PC-9 (cell line): ENCODE results near the gene CNTNAP2.

Source experiments
- CTCF ChIP-seq: fragments of 200-600 bp; sonication (generic); conservative IDR thresholded peaks from 2 replicates; pipeline ENCODE4 v1.6.1; 2017; ENCODE audit warnings: mixed run types, antibody characterized with exemption, mild to moderate bottlenecking, moderate library complexity
- EZH2 ChIP-seq: fragments of 200-600 bp; sonication (generic); IDR thresholded peaks from 2 replicates; pipeline ENCODE4 v1.8.0; 2017; ENCODE audit warnings: antibody characterized with exemption, low read depth

DNA sequence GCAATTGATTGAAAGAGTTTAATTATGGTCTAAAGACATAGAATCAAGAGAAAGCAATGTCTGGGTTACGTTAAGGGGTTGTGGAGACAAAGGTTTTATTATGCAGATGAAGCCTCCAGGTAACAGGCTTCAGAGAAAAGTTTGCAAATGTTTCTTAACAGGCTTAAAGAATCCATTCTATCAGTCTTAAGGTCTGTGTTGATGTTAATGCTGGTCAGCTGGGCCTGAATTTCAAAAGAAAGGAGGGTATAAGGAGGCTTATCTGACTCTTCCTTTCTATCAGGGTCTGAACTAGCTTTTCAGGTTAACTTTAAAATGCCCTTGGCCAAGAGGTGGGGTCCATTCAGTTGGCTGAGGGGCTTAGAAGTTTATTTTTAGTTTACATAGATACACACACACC is 1469.5 kb downstream of the CNTNAP2 start:
- TF ChIP-seq CTCF (no peak), EZH2 (no peak)
